Neutrophil (primary cell): ENCODE results near the gene SF1.

Experiments used
- H3K27ac ChIP-seq: fragments of 200-600 bp; sonication (generic); 2 replicates; pipeline ENCODE4 v1.5.1; 2016; ENCODE audit warnings: mild to moderate bottlenecking, moderate library complexity
- H3K27me3 ChIP-seq: fragments of 200-600 bp; sonication (generic); 2 replicates; pipeline ENCODE4 v1.6.0; 2016; ENCODE audit warnings: mild to moderate bottlenecking
- H3K36me3 ChIP-seq: fragments of 200-600 bp; sonication (generic); 2 replicates; pipeline ENCODE4 v1.5.1; 2017
- H3K4me1 ChIP-seq, 2 experiments: fragments of 200-600 bp in 1 of 2; sonication (generic) in 1 of 2; 1 replicate in 1 of 2; 2 replicates in 1 of 2; pipeline versions ENCODE4 v1.5.1 to v1.6.1; 2013 to 2016; ENCODE audit warnings: low read depth in 1 of 2, low read length in 1 of 2, mild to moderate bottlenecking in 1 of 2, moderate library complexity in 1 of 2; ENCODE audit not compliant: control insufficient read depth in 1 of 2, insufficient read depth in 1 of 2
- H3K4me3 ChIP-seq, 2 experiments: fragments of 200-600 bp in 1 of 2; sonication (generic) in 1 of 2; 1 replicate in 1 of 2; 2 replicates in 1 of 2; pipeline ENCODE4 v1.5.1; 2013 to 2016; ENCODE audit warnings: low read depth in 1 of 2, low read length in 1 of 2, mild to moderate bottlenecking in 1 of 2, moderate library complexity in 1 of 2
- H3K9me3 ChIP-seq: fragments of 200-600 bp; sonication (generic); 2 replicates; pipeline ENCODE4 v1.5.1; 2016
- TF ChIP-seq, protein P1 (sequence below): fragments of 200-600 bp; sonication (generic); IDR thresholded peaks from 2 replicates; pipeline ENCODE4 v1.5.1; 2016; ENCODE audit warnings: antibody characterized with exemption

Gene SF1

DNA sequence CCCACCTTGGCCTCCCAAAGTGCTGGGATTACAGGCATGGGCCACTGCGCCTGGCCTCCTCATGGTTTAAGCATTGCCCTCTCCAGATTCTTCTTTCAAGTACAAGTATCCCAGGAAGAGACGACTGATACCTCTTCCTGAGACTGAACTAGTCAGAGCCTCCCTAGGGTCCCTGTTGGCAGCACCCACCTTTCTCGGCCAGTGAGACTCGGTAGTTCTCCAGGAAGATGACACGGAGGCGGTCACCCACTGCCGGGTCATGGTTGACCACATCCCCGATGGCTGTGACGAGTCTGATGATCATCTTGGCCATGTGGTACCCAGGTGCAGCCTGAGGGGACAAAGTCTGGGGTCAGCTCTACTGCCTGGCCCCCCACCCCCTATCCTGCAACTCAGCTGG is 27.2 kb downstream of the SF1 start:
- peak overlapping the region; percentile 14 for H3K27ac ChIP-seq
- no peaks in the 10 kb centered on the region for H3K9me3 ChIP-seq
- peaks cover 4 to 5% of the 10 kb centered on the region in 2 experiments for H3K4me1 ChIP-seq
- TF ChIP-seq, protein P1, sequence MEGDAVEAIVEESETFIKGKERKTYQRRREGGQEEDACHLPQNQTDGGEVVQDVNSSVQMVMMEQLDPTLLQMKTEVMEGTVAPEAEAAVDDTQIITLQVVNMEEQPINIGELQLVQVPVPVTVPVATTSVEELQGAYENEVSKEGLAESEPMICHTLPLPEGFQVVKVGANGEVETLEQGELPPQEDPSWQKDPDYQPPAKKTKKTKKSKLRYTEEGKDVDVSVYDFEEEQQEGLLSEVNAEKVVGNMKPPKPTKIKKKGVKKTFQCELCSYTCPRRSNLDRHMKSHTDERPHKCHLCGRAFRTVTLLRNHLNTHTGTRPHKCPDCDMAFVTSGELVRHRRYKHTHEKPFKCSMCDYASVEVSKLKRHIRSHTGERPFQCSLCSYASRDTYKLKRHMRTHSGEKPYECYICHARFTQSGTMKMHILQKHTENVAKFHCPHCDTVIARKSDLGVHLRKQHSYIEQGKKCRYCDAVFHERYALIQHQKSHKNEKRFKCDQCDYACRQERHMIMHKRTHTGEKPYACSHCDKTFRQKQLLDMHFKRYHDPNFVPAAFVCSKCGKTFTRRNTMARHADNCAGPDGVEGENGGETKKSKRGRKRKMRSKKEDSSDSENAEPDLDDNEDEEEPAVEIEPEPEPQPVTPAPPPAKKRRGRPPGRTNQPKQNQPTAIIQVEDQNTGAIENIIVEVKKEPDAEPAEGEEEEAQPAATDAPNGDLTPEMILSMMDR: no peak
- H3K27me3 ChIP-seq: no peaks in the 10 kb centered on the region
- H3K4me3 ChIP-seq: no peak overlapping the region
- H3K36me3 ChIP-seq: peaks cover 59% of the 10 kb centered on the region

DNA sequence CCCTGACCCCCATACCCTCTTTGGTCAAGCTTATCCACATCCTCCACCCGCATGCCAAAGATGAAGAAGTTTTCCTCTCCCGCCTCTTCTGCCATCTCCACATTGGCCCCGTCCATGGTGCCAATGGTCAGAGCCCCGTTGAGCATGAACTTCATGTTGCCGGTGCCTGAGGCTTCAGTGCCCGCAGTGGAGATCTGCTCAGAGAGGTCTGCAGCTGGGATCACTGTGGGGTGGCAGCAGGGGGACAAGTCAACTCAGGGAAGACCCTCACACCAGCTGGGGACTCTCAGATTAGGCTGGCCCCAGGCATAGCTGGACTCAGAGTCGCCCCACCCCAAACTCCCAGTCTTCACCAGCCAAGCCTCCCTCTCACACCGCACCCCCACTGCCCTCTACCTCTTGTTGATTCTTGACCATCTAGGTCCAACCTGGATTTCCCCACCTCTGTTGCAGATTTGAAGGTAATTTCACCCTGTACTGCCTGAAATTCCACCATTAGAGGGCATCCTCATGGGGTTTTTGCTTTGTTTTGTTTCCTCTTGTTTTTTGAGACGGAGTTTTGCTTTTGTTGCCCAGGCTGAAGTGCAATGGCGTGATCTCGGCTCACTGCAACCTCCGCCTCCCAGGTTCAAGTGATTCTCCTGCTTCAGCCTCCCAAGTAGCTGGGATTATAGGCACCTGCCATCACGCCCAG is 27.8 kb downstream of the SF1 start:
- Histone ChIP-seq H3K27me3 (no peaks in the 10 kb centered on the region), H3K36me3 (peaks cover 59% of the 10 kb centered on the region), H3K27ac (peak overlapping the region; percentile 14), H3K4me3 (no peak overlapping the region), H3K9me3 (no peaks in the 10 kb centered on the region), H3K4me1 (peaks cover 10 to 11% of the 10 kb centered on the region in 2 experiments)
- TF ChIP-seq, protein P1: no peak

DNA sequence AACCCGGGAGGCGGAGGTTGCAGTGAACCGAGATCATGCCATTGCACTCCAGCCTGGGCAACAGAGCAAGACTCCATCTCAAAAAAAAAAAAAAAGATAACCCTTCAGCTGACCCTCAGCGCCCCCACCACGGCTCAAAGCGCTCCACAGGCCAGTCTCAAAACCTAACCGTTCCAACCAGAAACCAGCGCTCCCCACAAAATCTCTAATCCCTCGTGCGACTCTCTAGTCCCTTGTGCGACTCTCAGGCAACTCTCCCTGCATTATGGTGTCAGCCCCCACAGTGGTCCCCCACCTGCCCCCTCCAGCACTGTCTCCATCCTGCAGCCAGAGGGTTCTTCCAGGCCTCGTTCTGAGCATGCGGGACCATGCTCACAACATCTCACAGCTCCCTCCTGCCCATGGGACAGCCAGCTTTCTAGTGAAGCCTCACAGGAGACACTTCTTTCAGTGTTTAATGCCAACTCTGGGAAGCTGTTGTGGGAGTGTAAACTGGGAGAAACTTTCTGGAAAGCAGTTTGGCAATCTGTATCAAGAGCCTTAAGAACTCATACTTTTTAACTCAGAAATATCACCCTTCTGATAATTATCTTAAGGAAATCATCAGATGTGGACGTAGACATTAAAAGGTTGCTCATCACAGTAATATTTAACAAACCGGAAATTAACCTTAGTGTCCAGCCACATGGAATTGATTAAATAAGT is 30.2 kb downstream of the SF1 start:
- no peaks in the 10 kb centered on the region for H3K27me3 ChIP-seq
- H3K36me3 ChIP-seq: peaks cover 35% of the 10 kb centered on the region
- H3K4me3 ChIP-seq: no peak overlapping the region
- TF ChIP-seq, protein P1: no peak
- peak overlapping the region; percentile 100 for H3K27ac ChIP-seq
- no peaks in the 10 kb centered on the region for H3K9me3 ChIP-seq
- H3K4me1 ChIP-seq: peaks cover 20 to 24% of the 10 kb centered on the region in 2 experiments

DNA sequence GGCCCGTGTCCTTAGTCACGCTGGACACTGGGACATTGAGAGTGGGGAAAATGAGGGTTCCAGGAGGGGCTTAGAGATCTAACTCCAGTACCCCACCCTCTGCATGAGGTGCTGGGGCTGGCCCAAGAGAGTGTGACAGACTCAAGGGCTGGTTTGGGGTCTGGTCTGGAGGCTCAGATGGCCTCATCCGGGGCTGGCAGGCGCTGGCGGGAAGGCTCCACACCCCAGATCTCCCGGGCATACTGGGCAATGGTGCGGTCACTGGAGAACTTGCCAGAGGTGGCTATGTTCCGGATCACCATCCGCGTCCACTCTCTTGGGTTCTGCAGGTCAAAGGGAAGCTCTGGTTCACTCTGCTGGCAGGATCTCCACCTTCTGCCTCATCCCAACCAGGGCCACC is 31.9 kb downstream of the SF1 start:
- no peaks in the 10 kb centered on the region for H3K27me3 ChIP-seq
- TF ChIP-seq, protein P1: no peak
- peak overlapping the region; percentile 82 to 98 for H3K4me3 ChIP-seq
- no peaks in the 10 kb centered on the region for H3K9me3 ChIP-seq
- H3K4me1 ChIP-seq: peaks cover 29 to 31% of the 10 kb centered on the region in 2 experiments
- H3K36me3 ChIP-seq: peaks cover 20% of the 10 kb centered on the region
- peak overlapping the region; percentile 100 for H3K27ac ChIP-seq

DNA sequence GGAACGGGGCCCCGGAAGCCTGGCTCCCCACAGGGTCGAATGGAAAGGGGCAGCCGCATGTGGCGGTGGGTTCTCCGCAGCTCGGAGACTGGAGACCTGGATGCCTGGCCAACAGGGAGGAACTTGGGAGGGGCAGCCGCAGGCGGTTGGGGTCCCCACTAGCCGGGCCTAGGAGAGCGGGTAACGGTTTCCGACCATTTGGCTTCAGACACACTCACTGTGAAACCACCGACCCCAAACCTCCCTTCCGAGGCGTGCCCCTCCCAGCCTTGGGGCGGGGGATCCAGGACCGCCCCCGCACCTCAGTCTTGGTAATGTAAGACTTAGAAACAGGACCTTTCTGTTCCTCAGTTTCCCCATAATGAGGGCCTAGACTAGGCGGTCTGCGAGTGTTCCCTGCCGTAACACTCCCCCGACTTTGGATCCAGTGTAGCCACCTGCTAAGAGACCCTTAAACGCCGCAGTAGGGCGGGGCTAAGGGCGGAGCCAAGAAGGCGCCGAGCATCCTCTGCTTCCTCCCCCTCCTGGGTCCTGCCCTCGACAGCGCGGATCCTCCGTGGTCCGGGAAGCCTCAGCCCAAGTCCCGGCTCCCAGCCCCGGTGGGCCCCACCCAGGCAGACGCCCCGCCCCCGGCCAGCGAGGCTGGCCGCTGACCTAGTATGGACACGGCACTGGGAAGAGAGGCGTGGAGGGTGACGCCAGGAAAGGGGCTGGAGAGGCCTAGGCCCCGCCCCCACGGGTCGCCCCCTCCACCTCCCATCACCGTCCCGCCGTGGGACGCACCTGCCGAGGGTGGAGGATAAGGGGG is 32.6 kb downstream of the SF1 start:
- Histone ChIP-seq H3K27ac (peak overlapping the region; percentile 100), H3K4me3 (peak overlapping the region; percentile 82 to 98), H3K4me1 (peaks cover 35 to 38% of the 10 kb centered on the region in 2 experiments), H3K9me3 (no peaks in the 10 kb centered on the region), H3K27me3 (no peaks in the 10 kb centered on the region), H3K36me3 (peaks cover 20% of the 10 kb centered on the region)
- TF ChIP-seq, protein P1: no peak
